Body of pancreas (tissue), 4 donors: Measurements from ENCODE around the gene MRGPRD. TPM values are rescaled to one million over a fixed set of nuclear protein-coding genes. Genes with fewer than 3 reads are reported as not detected.

Experiments
- ATAC-seq: fragments of 150-250 bp; one replicate; pipeline ENCODE4 v1.9.1; 2016
- DNase-seq, 4 donors: peaks; one replicate each; pipeline ENCODE4 v3.0.0-alpha.2; 2019
- H3K27ac ChIP-seq, 4 donors: fragments of 200-600 bp; sonication (generic); 1 replicate in 3 of 4; 2 replicates in 1 of 4; pipeline versions ENCODE4 v1.5.1 to v1.6.1; 2016 to 2019; ENCODE audit warnings: mild to moderate bottlenecking in 1 of 4, mixed read lengths in 1 of 4, moderate library complexity in 1 of 4
- H3K27me3 ChIP-seq, 2 donors: fragments of 200-600 bp; sonication (generic); one replicate each; pipeline ENCODE4 v1.6.0; 2016; ENCODE audit warnings: mild to moderate bottlenecking in 1 of 2
- H3K36me3 ChIP-seq, 2 donors: fragments of 200-600 bp; sonication (generic); replicated peaks in 1 of 2; 2 replicates each; pipeline ENCODE4 v1.5.1; 2016; ENCODE audit warnings: low read depth in 2 of 2; ENCODE audit not compliant: insufficient read depth in 1 of 2
- H3K4me1 ChIP-seq: fragments of 200-600 bp; sonication (generic); one replicate; pipeline ENCODE4 v1.6.0; 2016
- H3K4me3 ChIP-seq, 2 donors: fragments of 200-600 bp; sonication (generic); 1 replicate in 1 of 2; 2 replicates in 1 of 2; pipeline ENCODE4 v1.5.1; 2016 to 2019
- H3K9me3 ChIP-seq, 3 donors: fragments of 200-600 bp; sonication (generic); 1 replicate in 2 of 3; 2 replicates in 1 of 3; pipeline ENCODE4 v1.5.1; 2016
- POLR2A ChIP-seq, 3 donors: fragments of 450-650 bp; IDR thresholded peaks; one replicate each; pipeline ENCODE4 v1.6.1; 2016; ENCODE audit warnings: antibody characterized with exemption in 3 of 3, mild to moderate bottlenecking in 2 of 3
- WGBS, 2 donors: methylation state at CpG; one replicate each; pipeline ENCODE4 v1.1.5; 2017; 5-methylcytosine and 5-hydroxymethylcytosine counted together
- intact Hi-C: fragments of 100-400 bp; cut with DNase I; formaldehyde crosslinking; loops from one replicate; pipeline ENCODE4 v1.15.1; 2023
- total RNA-seq, 2 donors: library from RNA; depleted of rRNA; stranded (reverse); fragments of >200 nt; gene quantifications; one replicate each; pipeline ENCODE4 v1.1.0, GENCODE V29; 2016
- TF ChIP-seq, protein P1 (sequence below), 7 experiments: fragments of 450-650 bp in 4 of 7; fragments of 200-600 bp in 3 of 7; sonication (generic) in 3 of 7; IDR thresholded peaks; one replicate each; pipeline ENCODE4 v1.5.1; 2016 to 2019; ENCODE audit warnings: antibody characterized with exemption in 7 of 7

Gene MRGPRD
- total RNA-seq, 2 donors from 2014 or later = not detected

GRCh38 chr11:69018924-69019323 lies 38.1 kb upstream of the MRGPRD start:
- no peak for DNase-seq
- H3K4me1 ChIP-seq = no peaks in the 10 kb centered on the region
- ATAC-seq = no peak
- H3K36me3 ChIP-seq = no peaks in the 10 kb centered on the region
- no peak overlapping the region for H3K27ac ChIP-seq
- no peaks in the 10 kb centered on the region for H3K9me3 ChIP-seq
- intact Hi-C loops = no loop called here
- WGBS, 2 donors = 65 to 68% methylated on average over 13 of the region's 13 CpGs
- no peaks in the 10 kb centered on the region for H3K27me3 ChIP-seq
- H3K4me3 ChIP-seq = no peak overlapping the region
- TF ChIP-seq, protein P1, sequence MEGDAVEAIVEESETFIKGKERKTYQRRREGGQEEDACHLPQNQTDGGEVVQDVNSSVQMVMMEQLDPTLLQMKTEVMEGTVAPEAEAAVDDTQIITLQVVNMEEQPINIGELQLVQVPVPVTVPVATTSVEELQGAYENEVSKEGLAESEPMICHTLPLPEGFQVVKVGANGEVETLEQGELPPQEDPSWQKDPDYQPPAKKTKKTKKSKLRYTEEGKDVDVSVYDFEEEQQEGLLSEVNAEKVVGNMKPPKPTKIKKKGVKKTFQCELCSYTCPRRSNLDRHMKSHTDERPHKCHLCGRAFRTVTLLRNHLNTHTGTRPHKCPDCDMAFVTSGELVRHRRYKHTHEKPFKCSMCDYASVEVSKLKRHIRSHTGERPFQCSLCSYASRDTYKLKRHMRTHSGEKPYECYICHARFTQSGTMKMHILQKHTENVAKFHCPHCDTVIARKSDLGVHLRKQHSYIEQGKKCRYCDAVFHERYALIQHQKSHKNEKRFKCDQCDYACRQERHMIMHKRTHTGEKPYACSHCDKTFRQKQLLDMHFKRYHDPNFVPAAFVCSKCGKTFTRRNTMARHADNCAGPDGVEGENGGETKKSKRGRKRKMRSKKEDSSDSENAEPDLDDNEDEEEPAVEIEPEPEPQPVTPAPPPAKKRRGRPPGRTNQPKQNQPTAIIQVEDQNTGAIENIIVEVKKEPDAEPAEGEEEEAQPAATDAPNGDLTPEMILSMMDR (IDR thresholded peaks at IDR 0.05) = no peak
- TF ChIP-seq POLR2A (IDR thresholded peaks at IDR 0.05) = no peak

DNA sequence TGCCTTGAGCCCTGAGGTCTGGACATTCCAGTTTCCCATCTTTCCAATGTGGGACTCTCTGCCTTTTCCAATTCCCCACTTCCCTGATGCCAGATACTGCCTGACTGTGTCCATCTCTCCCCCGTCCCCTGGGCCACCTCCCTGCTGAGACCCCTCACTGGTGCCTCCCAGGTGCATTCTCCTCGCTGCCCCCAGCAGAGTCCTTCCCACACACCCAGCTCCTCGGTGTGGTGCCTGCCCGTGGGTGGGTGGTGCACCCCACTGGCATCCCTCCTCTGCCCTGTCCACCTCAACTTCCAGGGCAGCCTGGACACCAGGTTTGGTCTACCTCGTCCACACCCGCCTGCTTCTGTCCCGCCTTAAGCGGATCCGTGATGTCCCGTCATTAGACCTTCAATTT lies 37.2 kb upstream of the MRGPRD start:
- intact Hi-C loops = no loop called here
- H3K36me3 ChIP-seq = no peaks in the 10 kb centered on the region

GRCh38 chr11:69014898-69015549 lies 34.2 kb upstream of the MRGPRD start:
- peaks cover 14% of the 10 kb centered on the region for H3K4me1 ChIP-seq
- intact Hi-C loops = no loop called here

More for the DNA sequence above, 37.2 kb upstream of the MRGPRD start:
- 74 to 82% methylated on average over 9 to 10 of the region's 10 CpGs for WGBS, 2 donors
- no peak overlapping the region for H3K4me3 ChIP-seq
- peaks cover 6% of the 10 kb centered on the region for H3K4me1 ChIP-seq
- TF ChIP-seq, protein P1 (IDR thresholded peaks at IDR 0.05) = no peak
- no peak for TF ChIP-seq POLR2A (IDR thresholded peaks at IDR 0.05)
- no peaks in the 10 kb centered on the region for H3K9me3 ChIP-seq
- H3K27ac ChIP-seq = no peak overlapping the region
- DNase-seq = no peak
- no peak for ATAC-seq
- peaks cover 0 to 5% of the 10 kb centered on the region in 2 donors for H3K27me3 ChIP-seq

GRCh38 chr11:69014084-69014851 lies 33.5 kb upstream of the MRGPRD start:
- ATAC-seq = no peak
- no peak overlapping the region for H3K4me3 ChIP-seq

More at GRCh38 chr11:69014898-69015549, 34.2 kb upstream of the MRGPRD start:
- TF ChIP-seq, protein P1 (IDR thresholded peaks at IDR 0.05) = no peak
- TF ChIP-seq POLR2A (IDR thresholded peaks at IDR 0.05) = no peak
- ATAC-seq (no peak), DNase-seq (no peak)
- Histone ChIP-seq H3K27me3 (peaks cover 0 to 5% of the 10 kb centered on the region in 2 donors), H3K4me3 (no peak overlapping the region), H3K9me3 (no peaks in the 10 kb centered on the region), H3K36me3 (no peaks in the 10 kb centered on the region), H3K27ac (peak overlapping the region in 1 of 4 donors; percentile 12)
- WGBS, 2 donors = 73 to 84% methylated on average over 5 to 9 of the region's 9 CpGs

More at GRCh38 chr11:69014084-69014851, 33.5 kb upstream of the MRGPRD start:
- no peak for DNase-seq
- H3K9me3 ChIP-seq = no peaks in the 10 kb centered on the region
- H3K4me1 ChIP-seq = peaks cover 15% of the 10 kb centered on the region
- H3K27me3 ChIP-seq = peaks cover 0 to 5% of the 10 kb centered on the region in 2 donors
- 38 to 55% methylated on average over 16 to 27 of the region's 28 CpGs for WGBS, 2 donors
- no peaks in the 10 kb centered on the region for H3K36me3 ChIP-seq
- peak overlapping the region in 1 of 4 donors; percentile 12 for H3K27ac ChIP-seq
- no peak for TF ChIP-seq POLR2A (IDR thresholded peaks at IDR 0.05)
- TF ChIP-seq, protein P1 (IDR thresholded peaks at IDR 0.05) = no peak
- intact Hi-C loops = no loop called here
